GM12873 (cell line): ENCODE results near the gene KRTAP5-2.

ENCODE experiments used
- TF ChIP-seq, protein P1 (sequence below): IDR thresholded peaks from 2 replicates; pipeline ENCODE4 v1.5.1; 2012; ENCODE audit warnings: low read depth, mild to moderate bottlenecking, moderate library complexity, low read length, control low read depth; ENCODE audit not compliant: insufficient read depth; ENCODE audit errors: missing control alignments

KRTAP5-2 gene

DNA sequence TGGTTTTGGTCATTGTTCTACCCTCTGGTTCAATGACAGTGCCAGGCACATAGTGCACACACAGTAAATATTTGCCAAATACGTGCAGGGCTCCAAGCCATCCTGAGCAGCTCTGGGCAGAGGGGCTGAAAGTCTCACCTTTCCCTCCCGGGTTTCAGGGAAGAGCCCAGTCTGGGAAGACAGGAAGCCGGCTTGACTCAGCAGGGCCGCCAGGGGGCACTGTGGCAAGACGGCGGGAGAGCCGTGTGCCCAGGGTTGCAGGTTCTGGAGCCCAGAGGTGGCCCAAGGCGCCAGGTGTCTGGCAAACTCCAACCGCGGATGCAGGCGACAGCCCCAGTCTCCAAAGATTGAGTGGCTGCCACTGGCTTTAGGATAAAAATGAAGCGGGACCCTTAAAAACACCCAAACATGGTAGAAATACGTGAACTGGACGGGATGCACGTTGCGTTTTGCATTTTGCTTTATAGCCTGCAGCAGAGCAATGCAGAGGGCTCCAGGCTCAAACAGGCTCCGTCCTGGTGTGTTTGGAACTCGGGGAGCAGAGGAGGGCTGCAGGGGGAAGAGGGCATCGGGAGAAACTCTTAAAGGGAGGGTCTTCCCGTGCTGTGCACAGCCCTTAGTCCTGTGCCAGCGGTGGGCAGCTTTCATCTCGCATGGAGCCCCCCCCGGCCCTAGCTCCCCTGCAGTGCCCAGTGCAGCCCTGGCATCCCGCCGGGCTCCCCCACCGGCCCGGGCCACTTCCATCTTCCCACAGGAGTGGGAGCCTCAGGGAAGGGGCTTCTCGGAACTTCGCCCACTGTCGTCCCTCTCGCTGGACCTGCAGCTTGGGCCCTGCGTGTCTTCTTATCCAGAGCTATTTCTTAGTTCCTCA is 42.2 kb upstream of the KRTAP5-2 start:
- TF ChIP-seq, protein P1, sequence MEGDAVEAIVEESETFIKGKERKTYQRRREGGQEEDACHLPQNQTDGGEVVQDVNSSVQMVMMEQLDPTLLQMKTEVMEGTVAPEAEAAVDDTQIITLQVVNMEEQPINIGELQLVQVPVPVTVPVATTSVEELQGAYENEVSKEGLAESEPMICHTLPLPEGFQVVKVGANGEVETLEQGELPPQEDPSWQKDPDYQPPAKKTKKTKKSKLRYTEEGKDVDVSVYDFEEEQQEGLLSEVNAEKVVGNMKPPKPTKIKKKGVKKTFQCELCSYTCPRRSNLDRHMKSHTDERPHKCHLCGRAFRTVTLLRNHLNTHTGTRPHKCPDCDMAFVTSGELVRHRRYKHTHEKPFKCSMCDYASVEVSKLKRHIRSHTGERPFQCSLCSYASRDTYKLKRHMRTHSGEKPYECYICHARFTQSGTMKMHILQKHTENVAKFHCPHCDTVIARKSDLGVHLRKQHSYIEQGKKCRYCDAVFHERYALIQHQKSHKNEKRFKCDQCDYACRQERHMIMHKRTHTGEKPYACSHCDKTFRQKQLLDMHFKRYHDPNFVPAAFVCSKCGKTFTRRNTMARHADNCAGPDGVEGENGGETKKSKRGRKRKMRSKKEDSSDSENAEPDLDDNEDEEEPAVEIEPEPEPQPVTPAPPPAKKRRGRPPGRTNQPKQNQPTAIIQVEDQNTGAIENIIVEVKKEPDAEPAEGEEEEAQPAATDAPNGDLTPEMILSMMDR = peak; percentile 84

DNA sequence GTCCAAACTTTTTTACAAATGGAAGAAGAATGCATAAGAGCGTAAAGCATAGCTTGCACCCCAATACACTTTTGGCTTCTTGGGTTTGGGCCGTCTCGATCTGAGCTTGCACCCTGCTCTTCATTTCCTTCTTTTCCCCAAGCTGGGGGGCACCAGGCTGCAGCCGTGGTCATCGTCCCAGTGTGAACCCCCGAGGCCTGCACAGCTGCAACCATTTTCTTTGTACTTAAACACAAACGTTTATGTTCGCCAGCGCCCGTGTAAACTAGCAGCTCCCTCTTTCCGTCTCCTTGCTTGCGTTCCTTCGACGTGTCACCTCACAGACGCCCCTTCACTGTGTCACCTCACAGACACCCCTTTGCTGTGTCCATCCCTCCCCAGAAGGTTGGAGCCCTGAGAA is 41.6 kb upstream of the KRTAP5-2 start:
- TF ChIP-seq, protein P1 = no peak

DNA sequence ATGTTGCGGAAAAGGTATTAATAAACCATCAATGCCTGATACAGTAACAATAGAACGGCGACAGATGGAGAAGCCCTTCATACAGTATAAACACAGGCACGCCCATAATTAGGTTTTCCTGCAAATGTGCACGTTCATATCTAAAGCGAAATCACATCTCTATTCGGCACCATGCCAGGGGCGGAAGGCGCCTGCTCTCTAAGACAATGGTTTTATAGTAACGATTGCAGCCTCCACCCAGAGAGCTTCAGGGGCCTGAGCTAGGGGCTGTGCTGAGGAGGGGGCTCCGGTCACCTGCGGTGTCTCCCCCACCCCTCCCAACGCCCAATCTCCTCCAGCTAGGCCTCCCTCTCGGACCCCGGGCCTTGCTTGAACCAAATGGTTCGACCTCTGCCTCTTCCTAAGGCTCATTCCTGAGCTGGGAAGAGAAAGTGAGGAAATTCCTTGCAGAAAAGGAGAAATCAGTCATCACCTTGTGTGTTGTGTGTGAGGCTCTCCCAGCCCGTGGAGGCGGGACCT is 41.1 kb upstream of the KRTAP5-2 start:
- TF ChIP-seq, protein P1 = no peak

DNA sequence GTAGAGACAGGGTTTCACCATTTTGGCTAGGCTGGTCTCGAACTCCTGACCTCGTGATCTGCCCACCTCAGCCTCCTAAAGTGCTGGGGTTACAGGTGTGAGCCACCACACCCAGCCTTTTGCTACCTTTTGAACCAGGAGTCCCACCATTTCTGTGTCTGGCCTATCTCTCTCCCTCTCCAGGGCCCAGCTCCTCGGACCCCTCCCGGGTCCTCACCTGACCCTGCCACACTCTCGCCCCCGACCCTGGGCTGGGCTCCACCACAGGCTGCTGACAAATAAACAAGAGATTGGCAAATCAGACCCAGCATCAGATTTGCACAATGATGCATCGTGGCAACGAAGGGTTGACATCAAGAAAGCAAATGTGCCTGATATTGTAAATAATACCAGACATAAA is 40.2 kb upstream of the KRTAP5-2 start:
- TF ChIP-seq, protein P1 = no peak

DNA sequence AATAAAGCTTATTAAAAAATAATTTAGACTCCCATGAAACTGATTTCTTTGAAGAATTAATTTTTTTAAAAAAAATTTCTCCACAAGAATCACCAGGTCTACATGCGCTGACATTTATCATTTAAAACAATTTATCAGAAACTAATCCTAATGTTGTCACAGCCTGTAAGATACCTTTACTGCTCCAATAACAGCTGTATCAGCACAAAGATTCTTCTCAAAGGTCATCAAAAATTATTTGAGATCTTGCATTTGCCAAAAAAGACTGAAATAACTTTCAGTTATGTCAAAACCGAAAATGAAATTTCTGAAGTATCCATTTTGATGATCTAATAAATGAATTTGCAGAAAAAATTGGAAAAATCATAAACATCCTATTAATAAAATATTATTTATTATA is 39.5 kb upstream of the KRTAP5-2 start:
- TF ChIP-seq, protein P1 = no peak

DNA sequence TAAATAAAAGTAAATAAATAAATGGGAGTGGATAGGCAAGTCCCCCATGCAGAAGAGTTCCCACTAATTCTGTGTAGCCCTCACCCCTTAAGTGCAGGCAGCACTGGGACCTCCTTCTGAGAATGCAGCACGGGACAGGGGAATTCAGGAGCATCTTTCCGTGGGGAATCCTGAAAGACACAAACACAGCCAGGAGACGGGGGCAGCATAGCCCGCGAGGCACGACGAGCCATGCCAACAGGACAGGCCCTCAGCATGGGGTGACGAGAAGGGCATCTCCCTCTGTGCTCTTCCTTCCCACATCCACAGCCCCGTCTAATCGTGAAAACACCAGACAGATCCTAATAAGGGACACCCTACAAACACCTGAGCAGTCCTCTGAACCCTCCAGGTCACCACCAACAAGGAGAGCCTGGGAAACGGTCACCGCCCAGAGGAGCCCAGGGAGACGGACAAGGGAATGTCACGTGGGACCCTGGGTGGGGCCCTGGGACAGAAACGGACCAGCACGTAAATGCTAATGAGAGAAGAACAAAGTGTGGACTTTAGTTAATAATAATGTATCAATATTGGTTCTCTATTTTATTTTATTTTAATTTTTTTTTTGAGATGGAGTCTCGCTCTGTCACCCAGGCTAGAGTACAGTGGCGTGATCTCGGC is 38.3 kb upstream of the KRTAP5-2 start:
- TF ChIP-seq, protein P1 = no peak

DNA sequence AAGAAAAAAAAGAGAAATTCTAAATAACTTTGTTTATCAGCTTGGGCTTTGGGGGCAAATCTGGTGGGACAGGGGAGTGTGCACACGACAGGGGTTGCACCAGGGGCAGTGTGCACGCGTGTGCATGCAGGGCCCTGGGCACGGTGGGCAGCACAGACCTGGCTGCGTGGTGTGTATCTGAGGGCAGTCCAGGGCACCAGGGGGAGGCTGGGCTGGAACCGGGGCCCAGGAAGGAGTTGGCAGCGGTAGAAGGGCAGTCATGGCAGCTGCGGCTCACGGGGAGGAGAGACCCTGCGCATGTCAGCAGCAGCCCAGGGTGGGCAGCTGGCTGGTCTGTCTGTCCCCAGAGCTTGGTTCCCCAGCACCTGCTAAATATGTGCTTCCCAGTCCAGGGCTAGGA is 35.8 kb upstream of the KRTAP5-2 start:
- TF ChIP-seq, protein P1 = no peak
